NB4 (cell line): ENCODE results near the gene CLASP1.
A peak's percentile ranks its signal among the peaks of the same experiment; 100 is the strongest.
"Not testable (repeated sequence)": the region's sequence is repeated elsewhere in the genome, so short reads cannot be mapped to it uniquely, and the experiment has no call there.

Experiments
- DNase-seq: peaks from one replicate; pipeline ENCODE4 v3.0.0; 2010; ENCODE audit warnings: low read depth
- H3K4me3 ChIP-seq: one replicate; pipeline ENCODE4 v1.5.1; 2011; ENCODE audit warnings: mild to moderate bottlenecking, low read depth, low read length, moderate library complexity
- MYC ChIP-seq: IDR thresholded peaks from 2 replicates; pipeline ENCODE4 v1.6.1; 2011; ENCODE audit warnings: low read depth, low read length
- POLR2A ChIP-seq: IDR thresholded peaks from 2 replicates; pipeline ENCODE4 v1.6.1; 2011; ENCODE audit warnings: mild to moderate bottlenecking; ENCODE audit not compliant: insufficient read length; ENCODE audit errors: extremely low read depth
- TF ChIP-seq, protein P1 (sequence below): IDR thresholded peaks from 2 replicates; pipeline ENCODE4 v1.6.1; 2011; ENCODE audit warnings: low read depth, low read length
- TF ChIP-seq, protein P2 (sequence below): IDR thresholded peaks from one replicate; pipeline ENCODE4 v1.5.1; 2012; ENCODE audit warnings: low read depth, low read length

Gene CLASP1

DNA sequence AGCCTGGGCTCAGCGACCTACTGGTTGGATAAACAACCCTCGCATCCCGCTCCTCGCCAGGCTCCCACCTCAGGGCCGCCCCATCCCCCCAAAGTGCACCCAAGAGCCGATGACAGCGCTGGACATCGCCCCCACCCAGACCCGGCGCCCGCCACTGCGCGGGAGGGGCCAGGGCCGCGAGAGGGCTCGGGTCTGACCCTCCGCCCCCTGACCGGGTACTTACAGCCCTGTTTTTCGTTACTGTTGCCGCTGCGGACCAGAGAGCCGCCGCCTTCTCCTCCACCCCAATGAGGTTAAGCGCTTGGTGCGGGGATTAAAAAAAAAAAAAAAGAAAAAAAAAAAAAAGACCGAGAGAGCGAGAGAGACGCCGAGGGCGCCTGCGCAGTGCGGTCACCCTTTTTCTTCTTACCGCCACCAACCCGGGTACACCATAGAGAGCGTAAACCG lies at the start of gene CLASP1:
Gene CLASP1, minus strand, starts transcription at position 314 of the 447 bp plus-strand sequence. CDS start 43,567 bp downstream, outside the sequence.
- DNase-seq, result no peak
- H3K4me3 ChIP-seq, result peak within 1 kb of the TSS; percentile 98
- TF ChIP-seq, protein P1, sequence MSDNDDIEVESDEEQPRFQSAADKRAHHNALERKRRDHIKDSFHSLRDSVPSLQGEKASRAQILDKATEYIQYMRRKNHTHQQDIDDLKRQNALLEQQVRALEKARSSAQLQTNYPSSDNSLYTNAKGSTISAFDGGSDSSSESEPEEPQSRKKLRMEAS, result no peak; the same call in 1 of the 2 replicates
- TF ChIP-seq, protein P2, sequence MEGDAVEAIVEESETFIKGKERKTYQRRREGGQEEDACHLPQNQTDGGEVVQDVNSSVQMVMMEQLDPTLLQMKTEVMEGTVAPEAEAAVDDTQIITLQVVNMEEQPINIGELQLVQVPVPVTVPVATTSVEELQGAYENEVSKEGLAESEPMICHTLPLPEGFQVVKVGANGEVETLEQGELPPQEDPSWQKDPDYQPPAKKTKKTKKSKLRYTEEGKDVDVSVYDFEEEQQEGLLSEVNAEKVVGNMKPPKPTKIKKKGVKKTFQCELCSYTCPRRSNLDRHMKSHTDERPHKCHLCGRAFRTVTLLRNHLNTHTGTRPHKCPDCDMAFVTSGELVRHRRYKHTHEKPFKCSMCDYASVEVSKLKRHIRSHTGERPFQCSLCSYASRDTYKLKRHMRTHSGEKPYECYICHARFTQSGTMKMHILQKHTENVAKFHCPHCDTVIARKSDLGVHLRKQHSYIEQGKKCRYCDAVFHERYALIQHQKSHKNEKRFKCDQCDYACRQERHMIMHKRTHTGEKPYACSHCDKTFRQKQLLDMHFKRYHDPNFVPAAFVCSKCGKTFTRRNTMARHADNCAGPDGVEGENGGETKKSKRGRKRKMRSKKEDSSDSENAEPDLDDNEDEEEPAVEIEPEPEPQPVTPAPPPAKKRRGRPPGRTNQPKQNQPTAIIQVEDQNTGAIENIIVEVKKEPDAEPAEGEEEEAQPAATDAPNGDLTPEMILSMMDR, result no peak
- TF ChIP-seq MYC (no peak), POLR2A (no peak)

DNA sequence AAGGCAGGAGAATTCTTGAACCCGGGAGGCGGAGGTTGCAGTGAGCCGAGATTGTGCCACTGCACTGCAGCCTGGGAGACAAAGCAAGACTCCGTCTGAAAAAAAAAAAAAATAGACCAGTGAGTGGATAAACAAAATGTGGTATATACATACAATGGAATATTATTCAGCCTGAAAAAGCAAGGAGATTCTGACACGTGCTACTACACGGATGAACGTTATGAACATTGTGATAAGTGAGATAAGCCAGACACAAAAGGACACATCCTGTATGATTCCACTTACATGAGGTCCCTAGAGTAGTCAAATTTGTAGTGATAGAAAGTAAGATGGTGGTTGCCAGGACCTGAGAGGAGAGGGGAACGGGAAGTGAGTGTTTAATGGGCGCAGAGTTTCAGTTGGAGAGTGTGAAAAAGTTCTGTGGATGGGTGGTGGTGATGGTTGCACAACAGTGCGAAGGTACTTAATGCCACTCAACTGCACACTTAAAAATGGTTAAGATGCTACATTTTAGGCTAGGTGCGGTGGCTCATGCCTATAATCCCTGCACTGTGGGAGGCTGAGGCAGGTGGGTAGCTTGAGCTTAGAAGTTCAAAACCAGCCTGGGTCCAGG lies 49.2 kb upstream of the CLASP1 start:
- DNase-seq, result peak; percentile 62
- TF ChIP-seq, protein P1, result no peak
- TF ChIP-seq POLR2A, result no peak
- TF ChIP-seq, protein P2, result no peak
- H3K4me3 ChIP-seq, result no peak overlapping the region

DNA sequence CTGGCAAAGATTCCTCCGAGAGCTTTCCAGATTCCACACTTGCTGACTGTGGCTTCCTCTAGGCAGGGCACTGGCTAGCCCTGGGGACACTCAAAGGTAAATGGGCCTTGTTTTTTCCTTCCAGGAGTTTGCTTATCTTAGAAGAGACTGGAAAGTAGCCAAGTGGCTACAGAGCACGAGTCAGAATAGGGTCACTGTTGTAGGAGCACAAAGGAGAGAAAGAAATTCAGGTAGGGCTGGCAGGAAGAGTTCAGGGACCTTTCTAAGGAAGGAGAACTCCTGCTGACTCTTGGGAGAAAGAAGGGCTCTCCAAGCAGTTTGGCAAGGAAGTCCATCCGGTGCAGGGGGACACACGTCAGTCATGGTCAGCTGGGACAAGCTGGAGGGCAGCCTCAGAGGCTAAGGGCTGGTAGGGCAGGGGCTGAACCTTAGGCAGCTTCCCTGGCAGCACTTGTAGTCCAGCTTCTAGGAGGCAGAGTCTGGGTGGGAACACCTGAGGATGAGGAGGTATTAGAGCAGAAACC lies 47.9 kb upstream of the CLASP1 start:
- TF ChIP-seq MYC (no peak), POLR2A (no peak)
- TF ChIP-seq, protein P2, result no peak
- TF ChIP-seq, protein P1, result no peak
- DNase-seq, result no peak
- H3K4me3 ChIP-seq, result no peak overlapping the region

DNA sequence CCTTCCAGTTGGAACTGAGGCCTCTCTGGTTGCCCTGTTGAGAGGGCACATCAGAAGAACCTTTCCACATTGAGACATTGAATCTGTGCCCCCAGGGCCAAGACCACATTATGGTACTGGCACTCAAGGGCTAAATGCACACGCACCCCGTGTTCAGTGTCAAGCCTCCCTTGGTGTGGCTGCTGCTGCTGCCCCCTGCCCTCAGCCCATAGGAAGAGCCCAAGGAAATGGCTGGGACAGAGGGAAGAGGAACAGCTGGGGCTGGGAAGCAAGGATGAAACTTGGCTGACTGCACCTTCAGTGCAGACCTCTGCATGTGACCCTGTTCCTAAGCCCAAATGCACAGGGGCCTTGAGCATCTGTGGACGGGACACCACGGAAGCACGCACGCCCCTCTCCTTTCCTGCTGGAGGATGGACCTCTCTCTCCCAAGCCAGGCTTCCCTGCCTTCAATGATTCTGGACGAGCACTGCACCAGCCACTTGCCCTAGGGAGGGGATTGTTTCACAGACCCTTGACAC lies 47.2 kb upstream of the CLASP1 start:
- no peak for TF ChIP-seq MYC
- H3K4me3 ChIP-seq, result no peak overlapping the region
- DNase-seq, result no peak

DNA sequence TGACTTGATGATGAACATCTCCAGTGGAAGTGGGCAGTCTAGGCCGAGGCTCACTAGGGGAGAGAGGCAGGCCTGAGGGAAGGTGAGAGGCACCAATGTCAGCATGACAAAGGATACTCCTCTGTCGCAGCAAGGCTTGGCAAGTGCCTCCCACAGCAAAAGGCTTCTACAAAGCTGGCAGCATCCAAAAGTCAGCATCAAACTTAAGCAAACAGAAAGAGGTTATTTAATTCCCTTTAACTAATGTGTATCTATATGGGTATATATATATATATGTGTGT lies 45.8 kb upstream of the CLASP1 start:
- TF ChIP-seq, protein P1, result no peak
- TF ChIP-seq POLR2A, result no peak
- TF ChIP-seq MYC, result no peak
- TF ChIP-seq, protein P2, result no peak
- DNase-seq, result no peak
- no peak overlapping the region for H3K4me3 ChIP-seq

DNA sequence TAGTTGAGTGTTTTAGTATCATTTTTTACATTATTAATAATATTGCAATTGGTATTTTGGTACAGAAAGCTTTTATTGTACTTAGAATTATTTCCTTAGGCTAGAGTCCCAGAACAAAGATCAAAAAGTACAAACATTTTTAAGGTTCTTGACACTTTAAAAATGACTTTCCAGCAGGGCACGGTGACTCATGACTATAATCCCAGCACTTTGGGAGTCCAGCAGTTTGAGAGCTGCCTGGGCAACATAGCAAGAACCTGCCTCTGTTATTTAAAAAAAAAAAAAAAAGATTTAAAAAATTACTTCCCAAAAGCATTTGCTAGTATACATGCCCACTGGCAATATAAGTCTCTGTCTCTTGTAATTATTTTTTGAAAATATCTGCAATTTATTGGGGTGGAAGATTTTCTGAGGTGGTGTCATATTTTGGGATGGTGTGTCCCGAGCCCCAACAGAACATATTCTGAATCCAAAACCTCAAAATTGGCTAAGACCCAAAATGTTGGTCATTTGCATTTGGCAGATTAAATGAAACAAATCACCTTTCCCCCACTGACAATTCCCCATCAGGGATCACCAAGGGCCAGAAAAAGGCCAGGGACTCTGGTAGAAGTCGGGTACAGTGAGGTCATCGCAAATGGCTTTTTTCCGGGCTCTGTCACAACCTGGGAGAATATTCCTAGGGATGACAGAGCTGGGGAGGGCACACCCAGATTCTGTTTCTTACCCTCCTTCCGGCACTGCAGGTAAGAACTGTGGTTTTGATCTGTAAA lies 45.3 kb upstream of the CLASP1 start:
- TF ChIP-seq MYC (no peak), POLR2A (no peak)
- TF ChIP-seq, protein P1, result no peak
- TF ChIP-seq, protein P2, result no peak
- no peak overlapping the region for H3K4me3 ChIP-seq
- no peak for DNase-seq

DNA sequence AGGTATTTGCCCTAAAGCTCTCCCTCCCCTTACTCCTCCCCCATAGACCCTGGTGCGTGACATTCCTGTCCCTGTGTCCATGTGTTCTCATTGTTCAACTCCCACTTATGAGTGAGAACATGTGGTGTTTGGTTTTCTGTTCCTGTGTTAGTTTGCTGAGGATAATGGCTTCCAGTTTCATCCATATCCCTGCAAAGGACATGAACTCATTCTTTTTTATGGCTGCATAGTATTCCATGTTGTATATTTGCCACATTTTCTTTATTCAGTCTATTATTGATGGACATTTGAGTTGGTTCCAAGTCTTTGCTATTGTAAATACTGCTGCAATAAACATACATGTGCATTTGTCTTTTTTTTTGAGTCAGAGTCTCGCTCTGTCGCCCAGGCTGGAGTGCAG lies 41.3 kb upstream of the CLASP1 start:
- not testable (repeated sequence) for DNase-seq, H3K4me3 ChIP-seq
